HFF-Myc (cell line): ENCODE data around the gene FNDC3B.
"Not testable (repeated sequence)": the region's sequence is repeated elsewhere in the genome, so short reads cannot be mapped to it uniquely, and the experiment has no call there.

Experiments used
- DNase-seq: peaks from one replicate; pipeline ENCODE4 v3.0.0-alpha.2; 2011; ENCODE audit warnings: low read depth; ENCODE audit errors: extremely low read depth
- H3K4me3 ChIP-seq: replicated peaks from 2 replicates; pipeline ENCODE4 v1.5.1; 2011; ENCODE audit warnings: low read depth, mild to moderate bottlenecking, control low read depth, low read length
- TF ChIP-seq, protein P1 (sequence below): IDR thresholded peaks from 2 replicates; pipeline ENCODE4 v1.5.1; 2012; ENCODE audit warnings: mild to moderate bottlenecking, low read depth, low read length, control low read depth; ENCODE audit errors: missing control alignments

The FNDC3B gene

DNA sequence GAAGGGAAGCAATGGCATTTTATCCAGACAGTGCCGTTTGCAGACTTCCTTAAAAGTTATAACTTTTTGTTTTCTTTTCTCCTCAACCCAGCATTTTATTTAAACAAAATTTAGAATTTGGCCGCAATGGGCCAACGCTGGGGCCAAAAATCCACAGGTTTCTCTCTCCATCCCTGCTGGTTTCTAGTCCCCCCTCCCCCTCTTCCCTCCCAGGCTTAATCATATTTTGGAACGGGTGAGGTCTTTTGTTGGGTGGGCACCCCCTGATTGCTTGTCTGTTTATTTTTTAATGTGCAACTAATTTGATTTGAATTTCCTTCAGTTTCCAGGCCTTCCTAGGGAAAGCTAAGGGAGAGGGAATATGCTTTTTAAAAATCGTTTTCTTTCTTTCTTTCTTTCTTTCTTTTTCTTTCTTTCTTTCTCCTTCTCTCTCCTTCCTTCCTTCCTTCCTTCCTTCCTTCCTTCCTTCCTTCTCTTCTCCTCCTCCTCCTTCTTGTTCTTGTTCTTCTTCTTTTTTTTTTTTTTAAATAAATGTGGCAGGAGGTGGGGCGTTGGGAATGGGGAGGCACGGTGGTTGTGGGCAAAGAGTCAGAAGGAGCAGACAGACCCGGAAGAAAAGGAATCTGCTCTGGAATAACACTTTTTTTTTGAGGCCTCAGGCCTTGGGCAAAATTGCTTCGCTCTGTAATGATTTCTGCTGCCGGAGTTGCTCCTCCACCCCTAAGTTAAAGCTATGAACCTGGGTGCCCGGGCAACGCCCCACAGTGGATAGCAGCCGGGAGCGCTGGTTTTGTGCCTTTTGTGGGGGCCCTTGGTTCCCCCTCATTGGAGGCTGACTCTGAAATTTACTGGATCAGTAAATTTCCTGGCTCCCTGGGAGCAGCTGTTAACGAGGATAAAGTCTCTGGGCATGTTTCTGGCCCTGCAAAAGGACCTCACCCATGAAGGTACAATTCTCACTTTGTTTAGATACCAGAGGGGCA is 1.9 kb downstream of the FNDC3B start:
- TF ChIP-seq, protein P1, sequence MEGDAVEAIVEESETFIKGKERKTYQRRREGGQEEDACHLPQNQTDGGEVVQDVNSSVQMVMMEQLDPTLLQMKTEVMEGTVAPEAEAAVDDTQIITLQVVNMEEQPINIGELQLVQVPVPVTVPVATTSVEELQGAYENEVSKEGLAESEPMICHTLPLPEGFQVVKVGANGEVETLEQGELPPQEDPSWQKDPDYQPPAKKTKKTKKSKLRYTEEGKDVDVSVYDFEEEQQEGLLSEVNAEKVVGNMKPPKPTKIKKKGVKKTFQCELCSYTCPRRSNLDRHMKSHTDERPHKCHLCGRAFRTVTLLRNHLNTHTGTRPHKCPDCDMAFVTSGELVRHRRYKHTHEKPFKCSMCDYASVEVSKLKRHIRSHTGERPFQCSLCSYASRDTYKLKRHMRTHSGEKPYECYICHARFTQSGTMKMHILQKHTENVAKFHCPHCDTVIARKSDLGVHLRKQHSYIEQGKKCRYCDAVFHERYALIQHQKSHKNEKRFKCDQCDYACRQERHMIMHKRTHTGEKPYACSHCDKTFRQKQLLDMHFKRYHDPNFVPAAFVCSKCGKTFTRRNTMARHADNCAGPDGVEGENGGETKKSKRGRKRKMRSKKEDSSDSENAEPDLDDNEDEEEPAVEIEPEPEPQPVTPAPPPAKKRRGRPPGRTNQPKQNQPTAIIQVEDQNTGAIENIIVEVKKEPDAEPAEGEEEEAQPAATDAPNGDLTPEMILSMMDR = no peak
- peak overlapping the region; percentile 89 for H3K4me3 ChIP-seq
- no peak for DNase-seq

DNA sequence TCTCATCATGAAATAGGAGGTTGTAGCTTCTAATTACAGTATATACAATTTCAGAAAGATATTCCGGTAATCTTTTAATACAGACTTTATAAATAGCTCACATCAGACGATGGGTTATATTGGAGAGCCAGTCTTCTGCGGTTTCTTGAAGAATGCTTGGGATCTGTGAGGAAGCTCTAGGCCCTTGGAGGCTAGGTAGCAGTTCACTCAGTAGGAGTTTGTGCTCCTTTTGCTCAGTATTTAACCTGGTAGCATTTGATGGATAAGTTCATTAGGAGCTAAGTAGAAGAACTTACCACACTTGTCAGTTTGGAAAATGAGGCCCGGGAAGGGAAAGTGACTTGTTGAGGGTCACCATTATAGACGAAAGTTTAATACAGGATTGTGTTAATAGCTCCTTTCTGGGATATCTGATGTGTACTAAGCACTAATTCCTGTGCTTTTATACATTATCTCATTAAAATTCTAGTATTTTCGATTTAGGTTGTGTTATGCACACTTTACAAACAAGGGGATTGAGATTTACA is 2.8 kb downstream of the FNDC3B start:
- H3K4me3 ChIP-seq = peak overlapping the region; percentile 89
- no peak for DNase-seq
- TF ChIP-seq, protein P1 = no peak

DNA sequence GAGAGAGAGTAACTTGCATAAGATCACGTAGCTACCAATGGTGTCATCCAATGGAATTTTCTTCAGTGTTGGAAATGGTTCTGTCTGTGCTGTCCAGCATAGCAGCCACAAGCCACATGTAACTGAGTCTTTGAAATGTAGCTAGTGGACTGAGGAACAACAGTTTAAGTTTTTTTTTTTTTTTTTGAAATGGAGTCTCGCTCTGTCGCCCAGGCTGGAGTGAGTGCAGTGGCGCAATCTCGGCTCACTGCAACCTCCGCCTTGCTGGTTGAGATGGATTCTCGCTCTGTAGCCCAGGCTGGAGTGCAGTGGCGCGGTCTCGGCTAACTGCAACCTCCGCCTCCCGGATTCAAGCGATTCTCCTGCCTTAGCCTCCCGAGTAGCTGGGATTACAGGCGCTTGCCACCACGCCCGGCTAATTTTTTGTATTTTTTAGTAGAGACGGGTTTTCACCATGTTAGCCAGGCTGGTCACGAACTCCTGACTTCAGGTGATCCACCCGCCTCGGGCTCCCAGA is 3.3 kb downstream of the FNDC3B start:
- DNase-seq, H3K4me3 ChIP-seq: not testable (repeated sequence)

DNA sequence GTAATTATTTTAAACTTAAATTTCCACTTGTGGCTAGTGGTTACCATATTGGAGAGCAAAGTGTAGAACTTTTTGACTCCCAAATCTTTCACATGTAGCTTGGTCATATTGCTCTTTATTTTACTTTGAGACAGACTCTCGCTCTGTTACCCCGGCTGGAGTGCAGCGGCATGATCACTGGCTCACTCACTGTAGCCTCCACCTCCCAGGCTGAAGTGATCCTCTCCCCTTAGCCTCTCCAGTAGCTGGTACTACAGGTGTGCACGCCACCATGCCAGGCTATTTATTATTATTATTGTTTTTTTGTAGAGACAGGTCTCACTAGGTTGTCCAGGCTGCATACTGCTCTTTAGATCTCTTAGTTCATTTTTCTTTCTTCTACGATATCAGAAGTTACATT is 3.9 kb downstream of the FNDC3B start:
- DNase-seq = no peak
- no peak overlapping the region for H3K4me3 ChIP-seq
- TF ChIP-seq, protein P1 = no peak

DNA sequence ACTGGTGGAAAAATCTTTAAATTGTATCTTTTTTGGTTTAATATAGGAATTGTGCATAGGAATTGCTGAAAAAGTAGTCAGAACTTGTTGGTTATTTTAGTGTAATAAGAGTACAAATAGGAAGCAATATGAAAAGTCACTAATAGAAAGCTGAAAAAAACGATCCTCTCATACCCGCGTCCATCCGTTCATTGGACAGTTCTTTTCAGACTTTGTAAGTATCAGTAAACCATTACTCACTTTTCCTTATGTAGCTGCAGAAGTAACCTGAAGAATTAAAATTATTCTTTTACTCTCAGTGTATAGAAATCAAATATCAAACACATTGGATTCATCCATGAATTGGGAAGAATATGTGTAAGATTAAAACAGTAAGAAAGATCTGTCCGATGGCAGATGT is 4.4 kb downstream of the FNDC3B start:
- no peak overlapping the region for H3K4me3 ChIP-seq
- TF ChIP-seq, protein P1 = no peak
- DNase-seq = no peak

DNA sequence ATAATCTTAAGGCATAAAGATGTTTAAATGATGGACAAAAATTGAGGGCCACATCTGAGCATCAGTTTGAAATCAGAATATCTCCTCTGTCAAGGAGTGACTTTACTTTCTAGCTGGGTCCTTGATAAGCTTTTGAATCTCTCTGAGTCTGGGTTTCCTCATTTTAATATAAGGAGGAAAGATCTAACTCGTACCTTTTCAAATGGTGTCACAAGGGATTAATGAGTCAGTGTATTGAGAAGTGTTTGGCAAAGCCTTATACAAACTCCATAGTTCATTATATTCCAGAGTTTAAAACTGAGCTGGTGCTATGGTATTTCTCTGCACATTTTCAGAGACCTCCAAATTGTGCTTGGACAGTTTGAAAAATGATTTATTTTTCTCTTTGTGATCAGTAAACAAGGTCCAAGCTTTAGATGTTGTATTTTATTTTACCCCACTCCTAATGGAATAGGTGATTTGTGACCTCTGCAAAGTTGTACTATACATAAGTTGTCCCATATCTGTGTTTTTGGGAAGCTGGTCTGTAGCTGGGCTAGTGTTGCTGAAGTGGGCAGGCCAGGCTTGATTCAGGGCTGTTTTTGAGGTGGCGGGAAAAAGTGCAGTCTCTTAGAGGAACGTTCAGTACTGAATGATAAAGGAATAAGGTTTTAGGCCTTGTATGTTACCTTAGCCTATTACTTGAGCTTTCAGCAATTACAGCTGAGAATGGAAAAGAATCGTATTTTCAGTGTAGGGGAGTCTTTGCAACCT is 5.6 kb downstream of the FNDC3B start:
- TF ChIP-seq, protein P1 = no peak
- no peak overlapping the region for H3K4me3 ChIP-seq
- DNase-seq = no peak
